HG02642 (cell line): ENCODE data around the gene HOXB6.

ENCODE experiments used
- ATAC-seq: cut with Tn5 transposase; IDR thresholded peaks from one replicate; pipeline ENCODE4 v1.9.1; 2021; ENCODE audit warnings: mild to moderate bottlenecking; ENCODE audit not compliant: unreplicated experiment, poor library complexity

HOXB6 gene

GRCh38 chr17:48611213-48611612 lies 6.4 kb upstream of the HOXB6 start:
- ATAC-seq = no peak

GRCh38 chr17:48610282-48611211 lies 5.8 kb upstream of the HOXB6 start, which contains the start of gene HOXB7:
TSS of gene HOXB7 (minus strand) at chr17:48611017. CDS start at chr17:48610918, 99 bp downstream.
- no peak for ATAC-seq

DNA sequence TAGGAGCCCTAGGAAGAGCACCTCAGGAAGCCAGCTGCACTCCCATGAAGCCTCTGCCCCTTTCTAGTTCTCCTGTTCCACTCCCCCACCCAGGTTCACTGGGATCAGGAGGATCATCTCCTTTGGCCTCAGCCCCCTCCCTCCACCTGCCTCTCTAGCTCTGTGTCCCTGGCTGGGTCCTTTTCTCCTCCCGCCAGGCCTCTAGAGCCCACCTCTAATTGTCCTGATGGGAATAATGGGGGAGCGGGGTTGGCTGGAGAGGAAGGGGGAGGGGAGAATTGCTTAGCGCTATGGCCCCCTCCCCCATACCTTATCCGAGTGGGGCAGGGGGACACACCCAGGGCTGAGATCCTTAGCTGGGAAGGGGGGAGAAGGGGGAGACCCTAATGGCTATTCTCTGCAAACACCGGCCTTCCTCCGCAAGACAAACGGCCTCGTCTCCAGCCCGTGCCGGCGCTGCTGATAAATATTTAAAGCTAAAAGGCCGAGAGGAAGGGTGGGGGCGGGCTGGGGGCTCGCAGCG lies 5.0 kb upstream of the HOXB6 start:
- ATAC-seq = no peak

GRCh38 chr17:48609033-48609432 lies 4.2 kb upstream of the HOXB6 start:
- ATAC-seq = no peak

DNA sequence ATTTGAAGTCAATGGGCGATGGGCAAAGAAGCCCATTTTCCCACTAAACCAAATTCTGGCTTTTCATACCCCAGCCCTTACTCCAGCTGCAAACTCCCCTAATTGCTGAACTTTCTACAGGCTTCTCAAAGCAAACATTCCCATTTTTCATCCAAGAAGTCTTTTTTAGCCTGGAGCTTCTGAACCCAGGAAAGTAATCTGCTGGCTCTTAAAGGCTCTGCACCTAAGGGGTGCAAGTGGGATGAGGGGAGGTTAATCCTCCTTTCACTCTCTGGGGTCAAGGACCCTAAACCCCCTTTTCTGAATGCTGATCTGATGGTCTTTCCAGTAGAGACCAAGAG lies 3.7 kb upstream of the HOXB6 start:
- ATAC-seq = no peak

- ATAC-seq = no peak
Measured at GRCh38 chr17:48606892-48607614, 2.3 kb upstream of the HOXB6 start.

- ATAC-seq = no peak
Measured at GRCh38 chr17:48605991-48606891, 1.5 kb upstream of the HOXB6 start.

GRCh38 chr17:48605409-48605919 lies 678 bp upstream of the HOXB6 start:
- no peak for ATAC-seq

GRCh38 chr17:48603959-48604769 lies 622 bp downstream of the HOXB6 start:
- ATAC-seq = no peak

DNA sequence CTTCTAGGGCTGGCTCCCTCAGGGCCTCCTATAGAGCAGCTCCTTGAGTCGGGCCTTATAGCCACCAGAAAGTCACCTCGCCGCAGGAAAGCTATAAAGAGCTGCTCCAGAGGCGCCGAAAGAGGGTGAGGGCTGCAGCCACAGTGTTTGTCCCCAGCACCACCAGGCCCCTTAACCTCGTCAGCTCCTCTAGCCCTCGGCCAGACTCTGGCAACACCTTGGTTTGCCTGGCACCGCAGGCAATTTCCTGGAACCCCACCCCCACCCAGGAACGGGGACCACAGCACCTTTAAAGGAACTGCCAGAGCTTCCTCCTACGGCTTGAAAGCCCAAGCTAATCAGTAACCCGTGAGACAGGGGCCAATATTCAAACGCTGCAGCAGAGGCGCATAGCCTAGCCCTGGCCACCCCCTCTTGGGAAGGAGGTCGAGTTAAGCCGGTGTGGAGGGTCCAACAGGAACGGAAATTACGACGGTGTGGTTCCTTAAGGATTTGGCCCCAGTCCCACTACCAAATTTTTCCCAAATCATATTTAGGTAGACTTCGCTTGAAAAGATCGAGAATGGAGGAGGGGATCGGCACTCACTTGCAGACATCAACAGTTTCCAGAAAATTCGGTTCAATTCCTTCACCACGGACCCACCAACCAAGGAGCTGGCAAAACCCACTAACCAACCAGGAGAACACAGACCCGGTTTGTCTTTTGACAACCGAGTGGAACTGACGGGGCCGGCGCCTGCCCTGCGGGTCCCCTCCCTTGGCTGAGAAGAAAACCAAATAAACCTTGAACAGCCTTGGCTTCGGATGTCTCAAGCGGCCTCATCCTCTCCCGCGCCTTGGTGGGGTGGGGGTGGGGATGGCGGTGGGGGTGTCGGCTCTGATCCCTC lies 3.0 kb downstream of the HOXB6 start:
- no peak for ATAC-seq

DNA sequence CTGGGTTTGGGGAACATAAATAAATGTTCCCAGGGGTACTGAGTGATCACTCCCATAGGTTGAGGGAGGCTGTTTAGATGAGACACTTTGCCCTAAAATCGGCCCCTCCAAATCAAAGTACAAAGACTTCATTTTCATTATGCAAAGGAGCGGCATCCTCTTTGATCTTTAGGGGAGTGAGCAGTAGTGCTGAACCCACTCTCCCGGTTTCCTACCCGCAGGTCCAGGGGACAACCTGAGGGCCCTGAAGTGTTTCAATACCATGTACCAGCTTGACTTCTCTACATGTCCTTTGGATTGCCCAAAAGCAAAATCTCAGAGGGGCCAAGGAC lies 3.6 kb downstream of the HOXB6 start:
- no peak for ATAC-seq

DNA sequence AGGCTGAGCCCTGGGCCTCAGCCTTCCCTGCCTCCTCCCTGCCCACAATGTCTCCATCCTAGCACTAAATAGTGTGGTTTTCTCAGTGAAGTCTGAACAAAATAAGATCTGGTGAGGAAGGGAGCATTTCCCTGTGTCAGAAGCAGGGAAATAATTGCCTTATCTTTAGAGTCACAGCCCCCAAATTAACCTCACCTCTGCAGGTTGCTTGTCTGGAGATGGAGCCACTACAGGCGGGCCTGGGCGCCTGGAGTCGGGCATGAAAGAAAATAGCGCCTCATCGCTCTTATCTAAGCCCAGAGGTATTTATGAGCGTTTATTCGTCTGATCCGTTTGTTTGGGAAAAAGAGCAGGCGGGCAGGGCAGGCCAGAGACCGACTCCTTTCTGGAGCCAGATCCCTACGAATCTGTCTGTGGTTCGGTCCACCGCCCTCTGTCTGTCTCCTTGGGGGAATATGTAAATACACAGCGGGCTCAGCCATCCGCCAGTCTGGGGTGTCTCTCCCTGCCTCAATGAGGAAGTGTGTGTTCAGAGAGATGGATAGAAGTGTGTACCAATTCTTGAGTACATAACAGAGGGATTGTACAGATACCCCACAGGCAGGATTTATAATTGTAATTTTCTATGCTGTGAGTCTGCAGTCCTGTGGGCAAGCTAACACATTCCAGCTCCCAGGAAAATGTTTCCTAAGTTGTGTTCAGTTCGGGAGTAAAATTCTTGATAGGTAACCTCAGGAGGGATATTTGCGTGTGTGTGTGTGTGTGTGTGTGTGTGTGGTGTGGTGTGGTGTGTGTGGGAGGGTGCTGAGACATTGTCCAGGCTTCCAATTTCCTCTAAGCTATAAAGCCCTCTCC lies 4.3 kb downstream of the HOXB6 start:
- ATAC-seq = no peak

GRCh38 chr17:48599354-48599753 lies 5.4 kb downstream of the HOXB6 start:
- no peak for ATAC-seq

- ATAC-seq = no peak
Measured at GRCh38 chr17:48598736-48599135, 6.0 kb downstream of the HOXB6 start.

GRCh38 chr17:48597778-48598631 lies 6.8 kb downstream of the HOXB6 start:
- ATAC-seq = no peak

- no peak for ATAC-seq
Measured at GRCh38 chr17:48597528-48597777, 7.3 kb downstream of the HOXB6 start.
